Measurements from ENCODE around the gene MGST1. TPM values are rescaled to one million over a fixed set of nuclear protein-coding genes. Genes with fewer than 3 reads are reported as not detected.
"Not testable (repeated sequence)": the region's sequence is repeated elsewhere in the genome, so short reads cannot be mapped to it uniquely, and the experiment has no call there.

Gene MGST1
- polyA plus RNA-seq, 4 donors, result 34.7 to 290 (median 79.7) TPM

GRCh38 chr12:16359512-16360491 lies 12.4 kb downstream of the MGST1 start:
- FAIRE-seq, result no peak
- no peaks in the 10 kb centered on the region for H3K9me3 ChIP-seq (ENCODE audit: control insufficient read depth in 2 of 2, insufficient read depth in 1 of 2, low read depth in 1 of 2, low read length in 1 of 2)
- H3K27me3 ChIP-seq (ENCODE audit: control insufficient read depth in 3 of 3, insufficient read depth in 3 of 3, low read length in 3 of 3), result no peaks in the 10 kb centered on the region
- H3K27ac ChIP-seq (ENCODE audit: low read depth in 1 of 3, low read length in 2 of 3), result no peak overlapping the region
- H3K36me3 ChIP-seq (ENCODE audit: control insufficient read depth in 3 of 3, insufficient read depth in 2 of 3, low read depth in 1 of 3, low read length in 3 of 3), result peaks cover 0 to 19% (median 2%) of the 10 kb centered on the region in 3 donors
- WGBS, 3 donors, result 77 to 85% (median 81%) methylated on average over 20 of the region's 20 CpGs
- peak; percentile 52 to 66 for DNase-seq
- no peaks in the 10 kb centered on the region for H3K4me1 ChIP-seq (ENCODE audit: control insufficient read depth in 3 of 3, insufficient read depth in 2 of 3, low read depth in 1 of 3, low read length in 2 of 3)
- H3K4me3 ChIP-seq (ENCODE audit: low read depth in 1 of 3, low read length in 3 of 3), result no peak overlapping the region

GRCh38 chr12:16361142-16361783 lies 13.8 kb downstream of the MGST1 start:
- Histone ChIP-seq H3K36me3 (ENCODE audit: control insufficient read depth in 3 of 3, insufficient read depth in 2 of 3, low read depth in 1 of 3, low read length in 3 of 3) (peaks cover 0 to 17% (median 0%) of the 10 kb centered on the region in 3 donors), H3K27me3 (ENCODE audit: control insufficient read depth in 3 of 3, insufficient read depth in 3 of 3, low read length in 3 of 3) (no peaks in the 10 kb centered on the region), H3K4me3 (ENCODE audit: low read depth in 1 of 3, low read length in 3 of 3) (no peak overlapping the region), H3K9me3 (ENCODE audit: control insufficient read depth in 2 of 2, insufficient read depth in 1 of 2, low read depth in 1 of 2, low read length in 1 of 2) (no peaks in the 10 kb centered on the region), H3K4me1 (ENCODE audit: control insufficient read depth in 3 of 3, insufficient read depth in 2 of 3, low read depth in 1 of 3, low read length in 2 of 3) (no peaks in the 10 kb centered on the region), H3K27ac (ENCODE audit: low read depth in 1 of 3, low read length in 2 of 3) (no peak overlapping the region)
- WGBS, 3 donors, result 29 to 60% (median 34%) methylated on average over 7 of the region's 7 CpGs
- FAIRE-seq (no peak), DNase-seq (peak in 1 of 2 donors; percentile 54)

- Histone ChIP-seq H3K4me1 (ENCODE audit: control insufficient read depth in 3 of 3, insufficient read depth in 2 of 3, low read depth in 1 of 3, low read length in 2 of 3) (no peaks in the 10 kb centered on the region), H3K9me3 (ENCODE audit: control insufficient read depth in 2 of 2, insufficient read depth in 1 of 2, low read depth in 1 of 2, low read length in 1 of 2) (no peaks in the 10 kb centered on the region), H3K27ac (ENCODE audit: low read depth in 1 of 3, low read length in 2 of 3) (no peak overlapping the region), H3K27me3 (ENCODE audit: control insufficient read depth in 3 of 3, insufficient read depth in 3 of 3, low read length in 3 of 3) (no peaks in the 10 kb centered on the region), H3K36me3 (ENCODE audit: control insufficient read depth in 3 of 3, insufficient read depth in 2 of 3, low read depth in 1 of 3, low read length in 3 of 3) (peaks cover 0 to 16% (median 0%) of the 10 kb centered on the region in 3 donors), H3K4me3 (ENCODE audit: low read depth in 1 of 3, low read length in 3 of 3) (no peak overlapping the region)
- no peak for FAIRE-seq
- DNase-seq, result no peak
Measured at GRCh38 chr12:16362550-16362949, 15.1 kb downstream of the MGST1 start.

- DNase-seq (no peak), FAIRE-seq (no peak)
- H3K36me3 ChIP-seq (ENCODE audit: control insufficient read depth in 3 of 3, insufficient read depth in 2 of 3, low read depth in 1 of 3, low read length in 3 of 3), result peaks cover 0 to 4% (median 0%) of the 10 kb centered on the region in 3 donors
- no peak overlapping the region for H3K4me3 ChIP-seq (ENCODE audit: low read depth in 1 of 3, low read length in 3 of 3)
- H3K9me3 ChIP-seq (ENCODE audit: control insufficient read depth in 2 of 2, insufficient read depth in 1 of 2, low read depth in 1 of 2, low read length in 1 of 2), result no peaks in the 10 kb centered on the region
- no peaks in the 10 kb centered on the region for H3K27me3 ChIP-seq (ENCODE audit: control insufficient read depth in 3 of 3, insufficient read depth in 3 of 3, low read length in 3 of 3)
- H3K4me1 ChIP-seq (ENCODE audit: control insufficient read depth in 3 of 3, insufficient read depth in 2 of 3, low read depth in 1 of 3, low read length in 2 of 3), result no peaks in the 10 kb centered on the region
- H3K27ac ChIP-seq (ENCODE audit: low read depth in 1 of 3, low read length in 2 of 3), result no peak overlapping the region
- WGBS, 3 donors, result 88 to 96% (median 95%) methylated on average over 2 of the region's 2 CpGs
Measured at GRCh38 chr12:16369156-16369555, 21.7 kb downstream of the MGST1 start.

- H3K36me3 ChIP-seq (ENCODE audit: control insufficient read depth in 3 of 3, insufficient read depth in 2 of 3, low read depth in 1 of 3, low read length in 3 of 3), result peaks cover 0 to 4% (median 0%) of the 10 kb centered on the region in 3 donors
- no peaks in the 10 kb centered on the region for H3K27me3 ChIP-seq (ENCODE audit: control insufficient read depth in 3 of 3, insufficient read depth in 3 of 3, low read length in 3 of 3)
- FAIRE-seq (no peak), DNase-seq (no peak)
- H3K4me3 ChIP-seq (ENCODE audit: low read depth in 1 of 3, low read length in 3 of 3), result no peak overlapping the region
- 83 to 89% (median 83%) methylated on average over 1 of the region's 1 CpG for WGBS, 3 donors
- H3K27ac ChIP-seq (ENCODE audit: low read depth in 1 of 3, low read length in 2 of 3), result no peak overlapping the region
- H3K4me1 ChIP-seq (ENCODE audit: control insufficient read depth in 3 of 3, insufficient read depth in 2 of 3, low read depth in 1 of 3, low read length in 2 of 3), result no peaks in the 10 kb centered on the region
- no peaks in the 10 kb centered on the region for H3K9me3 ChIP-seq (ENCODE audit: control insufficient read depth in 2 of 2, insufficient read depth in 1 of 2, low read depth in 1 of 2, low read length in 1 of 2)
Measured at GRCh38 chr12:16370096-16370495, 22.7 kb downstream of the MGST1 start.

- H3K27me3 ChIP-seq (ENCODE audit: control insufficient read depth in 3 of 3, insufficient read depth in 3 of 3, low read length in 3 of 3); H3K27ac ChIP-seq (ENCODE audit: low read depth in 1 of 3, low read length in 2 of 3); H3K4me1 ChIP-seq (ENCODE audit: control insufficient read depth in 3 of 3, insufficient read depth in 2 of 3, low read depth in 1 of 3, low read length in 2 of 3); H3K36me3 ChIP-seq (ENCODE audit: control insufficient read depth in 3 of 3, insufficient read depth in 2 of 3, low read depth in 1 of 3, low read length in 3 of 3); FAIRE-seq; H3K9me3 ChIP-seq (ENCODE audit: control insufficient read depth in 2 of 2, insufficient read depth in 1 of 2, low read depth in 1 of 2, low read length in 1 of 2); H3K4me3 ChIP-seq (ENCODE audit: low read depth in 1 of 3, low read length in 3 of 3): not testable (repeated sequence)
- DNase-seq, result peak in 1 of 2 donors; percentile 51
- 29 to 76% (median 64%) methylated on average over 21 of the region's 21 CpGs for WGBS, 3 donors
Measured at GRCh38 chr12:16382652-16383312, 35.3 kb downstream of the MGST1 start.

GRCh38 chr12:16384732-16385131 lies 37.3 kb downstream of the MGST1 start:
- FAIRE-seq (no peak), DNase-seq (no peak)
- H3K27ac ChIP-seq (ENCODE audit: low read depth in 1 of 3, low read length in 2 of 3), result no peak overlapping the region
- H3K27me3 ChIP-seq (ENCODE audit: control insufficient read depth in 3 of 3, insufficient read depth in 3 of 3, low read length in 3 of 3), result no peaks in the 10 kb centered on the region
- 82 to 95% (median 82%) methylated on average over 5 of the region's 5 CpGs for WGBS, 3 donors
- no peak overlapping the region for H3K4me3 ChIP-seq (ENCODE audit: low read depth in 1 of 3, low read length in 3 of 3)
- no peaks in the 10 kb centered on the region for H3K9me3 ChIP-seq (ENCODE audit: control insufficient read depth in 2 of 2, insufficient read depth in 1 of 2, low read depth in 1 of 2, low read length in 1 of 2)
- no peaks in the 10 kb centered on the region for H3K36me3 ChIP-seq (ENCODE audit: control insufficient read depth in 3 of 3, insufficient read depth in 2 of 3, low read depth in 1 of 3, low read length in 3 of 3)
- H3K4me1 ChIP-seq (ENCODE audit: control insufficient read depth in 3 of 3, insufficient read depth in 2 of 3, low read depth in 1 of 3, low read length in 2 of 3), result peaks cover 0 to 3% (median 0%) of the 10 kb centered on the region in 3 donors
